Tibial nerve (tissue), 4 donors: ENCODE data around the gene TMEM185B.

Source experiments
- EP300 ChIP-seq, 2 donors: sonication (generic); formaldehyde crosslinking; IDR thresholded peaks; one replicate each; pipeline ENCODE4 v1.6.1; 2017; ENCODE audit warnings: antibody characterized with exemption in 2 of 2, mild to moderate bottlenecking in 1 of 2
- TF ChIP-seq, protein P1 (sequence below), 5 experiments: fragments of 200-600 bp in 3 of 5; fragments of 450-650 bp in 2 of 5; sonication (generic) in 3 of 5; IDR thresholded peaks; one replicate each; pipeline ENCODE4 v1.5.1; 2016 to 2019; ENCODE audit warnings: antibody characterized with exemption in 5 of 5, mild to moderate bottlenecking in 3 of 5, moderate library complexity in 2 of 5

DNA sequence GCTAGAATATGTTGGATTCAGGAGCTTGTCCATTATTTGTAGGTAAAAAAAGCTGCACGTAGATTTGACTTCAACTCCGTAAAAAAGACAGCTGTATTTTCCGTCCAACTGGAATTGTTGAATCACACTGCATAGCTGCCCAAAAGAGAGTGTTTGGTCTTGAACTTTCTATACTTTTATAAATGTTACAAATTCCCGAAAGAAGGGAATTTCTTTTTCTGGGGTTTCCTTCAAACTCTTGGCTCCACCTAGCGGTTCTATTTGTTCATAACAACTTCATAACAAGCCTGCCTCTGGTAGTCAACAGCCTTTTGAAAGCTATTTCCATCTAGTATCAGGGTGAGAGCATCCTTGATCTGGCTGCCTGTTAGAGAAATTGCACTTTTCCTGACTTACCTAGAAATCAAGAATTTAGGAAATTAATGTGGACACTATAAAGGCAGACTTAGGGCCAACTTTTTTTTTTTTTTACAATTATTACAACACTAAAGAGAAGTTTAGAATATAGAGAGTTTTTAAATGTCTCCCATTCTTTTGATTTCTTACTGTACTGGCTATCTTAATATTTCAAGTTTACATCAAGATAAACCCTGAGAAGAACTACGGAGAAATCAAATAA lies 48.1 kb downstream of the TMEM185B start:
- TF ChIP-seq, protein P1, sequence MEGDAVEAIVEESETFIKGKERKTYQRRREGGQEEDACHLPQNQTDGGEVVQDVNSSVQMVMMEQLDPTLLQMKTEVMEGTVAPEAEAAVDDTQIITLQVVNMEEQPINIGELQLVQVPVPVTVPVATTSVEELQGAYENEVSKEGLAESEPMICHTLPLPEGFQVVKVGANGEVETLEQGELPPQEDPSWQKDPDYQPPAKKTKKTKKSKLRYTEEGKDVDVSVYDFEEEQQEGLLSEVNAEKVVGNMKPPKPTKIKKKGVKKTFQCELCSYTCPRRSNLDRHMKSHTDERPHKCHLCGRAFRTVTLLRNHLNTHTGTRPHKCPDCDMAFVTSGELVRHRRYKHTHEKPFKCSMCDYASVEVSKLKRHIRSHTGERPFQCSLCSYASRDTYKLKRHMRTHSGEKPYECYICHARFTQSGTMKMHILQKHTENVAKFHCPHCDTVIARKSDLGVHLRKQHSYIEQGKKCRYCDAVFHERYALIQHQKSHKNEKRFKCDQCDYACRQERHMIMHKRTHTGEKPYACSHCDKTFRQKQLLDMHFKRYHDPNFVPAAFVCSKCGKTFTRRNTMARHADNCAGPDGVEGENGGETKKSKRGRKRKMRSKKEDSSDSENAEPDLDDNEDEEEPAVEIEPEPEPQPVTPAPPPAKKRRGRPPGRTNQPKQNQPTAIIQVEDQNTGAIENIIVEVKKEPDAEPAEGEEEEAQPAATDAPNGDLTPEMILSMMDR (IDR thresholded peaks at IDR 0.05) = peak; percentile 55 to 79 (median 72)
- TF ChIP-seq EP300 (IDR thresholded peaks at IDR 0.05) = no peak
